HG03280 (cell line): Measurements from ENCODE around the gene PRKCZ.

Source experiments
- ATAC-seq: cut with Tn5 transposase; IDR thresholded peaks from one replicate; pipeline ENCODE4 v1.9.1; 2021; ENCODE audit warnings: mild to moderate bottlenecking, moderate library complexity; ENCODE audit not compliant: unreplicated experiment

PRKCZ gene

DNA sequence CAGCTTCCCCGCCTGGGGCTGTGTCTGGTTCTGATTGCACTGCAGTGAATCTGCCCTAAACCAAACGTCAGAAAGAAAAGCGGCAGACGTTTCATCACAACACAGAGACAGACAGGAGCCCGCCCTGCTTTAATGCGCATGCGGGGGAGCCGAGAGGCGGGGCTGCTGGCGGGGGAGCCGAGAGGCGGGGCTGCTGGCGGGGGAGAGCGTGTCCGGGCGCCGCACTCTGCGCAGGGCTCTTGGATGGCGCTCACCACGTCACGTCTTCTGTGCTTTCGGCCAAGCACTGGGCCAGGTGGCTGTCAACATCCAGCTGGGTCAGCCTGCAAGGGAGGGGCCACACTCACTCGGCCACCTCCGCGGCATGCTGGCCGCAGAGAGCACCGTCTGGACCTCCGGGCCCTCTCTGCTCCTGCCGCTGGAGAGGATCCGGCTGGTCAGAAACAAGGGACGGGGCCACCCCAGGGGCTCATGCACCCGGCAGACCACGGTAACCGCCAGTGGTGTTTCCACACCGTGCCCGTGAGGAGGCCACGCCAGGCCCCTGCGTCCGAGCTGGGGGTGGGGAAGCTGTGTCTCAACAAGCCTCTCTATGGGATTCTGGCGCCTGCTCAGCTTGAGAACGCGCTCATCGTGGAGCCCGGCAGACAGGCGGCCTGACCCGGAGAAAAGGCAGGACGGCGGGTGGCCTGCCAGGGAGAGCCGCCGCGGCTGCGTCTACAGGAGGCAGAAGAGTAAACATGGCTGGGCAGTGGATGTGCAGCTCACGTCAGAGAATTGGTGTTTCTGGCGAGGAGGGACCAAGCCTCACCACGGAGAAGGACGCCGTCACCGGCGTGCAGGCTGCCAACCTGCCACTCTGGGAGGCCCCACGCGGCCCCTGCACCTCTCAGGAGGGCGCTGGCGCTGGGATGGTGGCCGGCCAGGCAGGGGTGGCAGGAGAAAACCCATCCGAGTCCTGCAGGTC lies 139.5 kb downstream of the PRKCZ start:
- ATAC-seq = peak; percentile 84

DNA sequence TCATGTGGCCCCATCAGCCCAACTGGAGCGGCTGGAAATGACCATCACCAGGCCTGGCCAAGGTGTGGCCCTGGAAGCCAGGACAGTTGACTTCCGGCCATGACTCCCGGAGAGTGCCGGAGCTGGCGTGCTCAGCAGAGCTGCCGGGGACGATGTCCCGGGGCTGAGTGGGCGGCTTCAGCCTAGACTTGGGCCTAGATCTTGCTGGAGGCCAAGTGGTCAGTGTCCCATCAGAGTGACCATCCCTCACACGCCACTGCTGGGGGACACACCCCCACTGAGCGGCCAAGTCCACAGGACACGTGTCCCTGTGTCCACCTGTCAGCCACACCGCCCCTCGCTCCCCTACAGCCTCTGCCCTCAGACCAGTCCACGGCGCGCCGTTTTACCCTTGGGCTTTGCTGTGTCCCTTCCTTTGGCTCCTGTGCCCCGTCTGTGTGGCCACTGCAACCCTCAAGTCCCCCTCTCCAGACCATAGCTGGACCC lies 140.3 kb downstream of the PRKCZ start:
- ATAC-seq = no peak

DNA sequence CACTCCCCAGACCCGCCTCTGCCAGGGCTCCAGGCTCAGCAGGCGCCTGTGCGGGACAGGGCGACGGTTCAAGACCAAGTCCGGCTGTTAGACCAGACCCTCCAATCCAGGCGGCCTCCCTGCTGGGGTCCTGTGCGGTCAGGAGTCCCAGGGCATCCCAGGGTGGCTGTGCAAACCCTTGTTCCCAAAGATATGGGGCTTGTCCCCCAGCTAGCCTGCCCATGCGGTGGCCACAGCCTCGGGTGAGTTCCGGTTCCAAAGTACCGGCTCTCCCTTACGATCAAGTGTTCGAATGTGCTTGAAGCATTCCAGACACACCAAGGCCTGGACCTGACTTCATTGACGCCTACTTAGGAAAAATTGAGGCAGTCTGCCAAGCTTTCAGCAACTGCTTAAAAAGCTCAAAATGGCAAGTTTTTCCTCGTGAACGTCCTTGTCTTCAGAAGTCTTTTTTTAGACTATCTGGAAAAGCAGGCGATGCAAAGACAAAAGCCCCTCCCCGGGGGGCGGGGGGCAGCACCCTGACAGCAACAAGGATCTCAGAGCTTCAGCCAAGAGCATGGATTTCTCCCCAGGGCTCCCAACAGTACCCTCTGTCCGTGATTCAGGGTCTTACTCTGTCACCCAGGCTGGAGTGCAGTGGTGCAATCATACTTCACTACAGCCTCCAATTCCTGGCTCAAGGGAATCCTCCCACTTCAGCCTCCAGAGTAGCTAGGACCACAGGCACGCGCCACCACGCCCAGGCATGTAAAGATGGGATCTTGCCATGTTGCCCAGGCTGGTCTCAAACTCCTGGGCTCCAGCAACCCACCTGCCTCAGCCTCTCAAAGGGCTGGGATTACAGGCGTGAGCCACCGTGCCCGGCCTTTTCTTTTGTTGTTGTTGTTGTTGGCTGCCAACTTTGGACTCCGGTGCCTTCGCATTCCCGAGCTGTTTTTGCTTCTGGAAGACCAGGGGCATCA lies 142.1 kb downstream of the PRKCZ start:
- ATAC-seq = no peak

DNA sequence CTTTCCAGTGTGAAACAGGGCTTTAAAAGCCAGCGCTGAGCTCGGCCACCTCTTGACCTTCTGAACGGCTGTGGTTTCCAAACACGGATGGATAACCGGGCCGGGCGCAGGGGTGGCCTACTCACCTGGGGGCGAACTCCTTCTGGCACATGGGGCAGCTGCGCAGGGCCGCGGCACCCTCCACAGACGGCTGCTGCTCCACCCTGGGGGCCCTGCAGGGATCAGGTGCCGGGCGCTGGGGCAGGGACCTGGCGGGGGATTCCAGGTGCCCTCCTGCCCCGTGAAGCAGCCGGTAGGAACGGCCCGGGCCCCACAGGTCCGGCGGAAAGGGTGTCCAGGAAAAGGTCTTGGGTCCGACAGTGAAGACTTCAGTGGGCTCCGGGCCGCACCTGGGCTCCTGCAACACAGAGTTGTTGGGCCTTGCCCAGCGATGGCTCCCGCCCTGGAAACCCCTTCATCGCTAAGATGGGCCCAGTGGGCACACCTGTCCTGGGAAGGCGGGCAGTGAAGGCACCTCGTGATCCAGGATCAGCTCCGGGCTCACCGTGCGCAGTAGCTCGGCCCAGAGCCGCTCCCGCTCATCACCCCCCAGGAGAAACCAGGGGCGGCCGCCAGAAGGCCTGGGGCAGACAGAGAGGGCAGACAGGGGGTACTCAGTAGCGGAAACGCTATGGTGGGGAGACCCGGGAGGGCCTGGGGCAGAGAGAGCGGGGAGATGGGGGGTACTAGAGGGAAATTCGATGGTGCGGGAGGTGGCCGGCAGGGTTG lies 143.5 kb downstream of the PRKCZ start:
- no peak for ATAC-seq

DNA sequence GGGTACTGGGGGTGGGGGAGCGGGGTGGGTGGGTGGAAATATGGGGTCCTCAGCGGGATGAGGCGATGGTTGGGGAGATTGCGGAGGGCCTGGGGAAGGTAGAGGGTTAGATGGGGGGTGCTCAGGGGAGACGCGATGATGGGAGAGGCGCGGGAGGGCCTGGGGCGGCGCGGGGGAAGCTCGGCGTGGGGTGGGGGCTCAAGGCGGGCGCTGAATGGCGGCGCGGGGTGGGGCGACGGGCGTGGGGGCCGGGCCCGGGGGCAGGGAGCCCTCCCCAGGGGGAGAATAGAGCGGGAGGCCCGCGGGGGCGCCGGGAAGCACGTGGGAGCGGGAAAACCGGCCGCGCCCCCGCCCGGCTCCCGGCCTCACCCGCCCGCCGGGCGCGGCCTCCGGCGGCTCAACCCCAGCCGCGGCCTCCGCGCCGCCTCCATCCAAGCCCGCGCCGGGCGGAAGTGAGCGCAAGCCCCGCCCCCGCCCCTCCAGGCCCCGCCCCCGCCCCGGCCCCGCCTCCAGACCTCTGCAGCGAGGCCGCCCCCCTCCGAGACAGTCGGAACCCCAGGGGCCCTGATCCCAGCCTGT lies 144.2 kb downstream of the PRKCZ start, which contains the start of gene FAAP20:
FAAP20 (minus strand) TSS at position 454 of the 579 bp plus-strand sequence; CDS start at position 431, 23 bp downstream.
- ATAC-seq = peak; percentile 61

DNA sequence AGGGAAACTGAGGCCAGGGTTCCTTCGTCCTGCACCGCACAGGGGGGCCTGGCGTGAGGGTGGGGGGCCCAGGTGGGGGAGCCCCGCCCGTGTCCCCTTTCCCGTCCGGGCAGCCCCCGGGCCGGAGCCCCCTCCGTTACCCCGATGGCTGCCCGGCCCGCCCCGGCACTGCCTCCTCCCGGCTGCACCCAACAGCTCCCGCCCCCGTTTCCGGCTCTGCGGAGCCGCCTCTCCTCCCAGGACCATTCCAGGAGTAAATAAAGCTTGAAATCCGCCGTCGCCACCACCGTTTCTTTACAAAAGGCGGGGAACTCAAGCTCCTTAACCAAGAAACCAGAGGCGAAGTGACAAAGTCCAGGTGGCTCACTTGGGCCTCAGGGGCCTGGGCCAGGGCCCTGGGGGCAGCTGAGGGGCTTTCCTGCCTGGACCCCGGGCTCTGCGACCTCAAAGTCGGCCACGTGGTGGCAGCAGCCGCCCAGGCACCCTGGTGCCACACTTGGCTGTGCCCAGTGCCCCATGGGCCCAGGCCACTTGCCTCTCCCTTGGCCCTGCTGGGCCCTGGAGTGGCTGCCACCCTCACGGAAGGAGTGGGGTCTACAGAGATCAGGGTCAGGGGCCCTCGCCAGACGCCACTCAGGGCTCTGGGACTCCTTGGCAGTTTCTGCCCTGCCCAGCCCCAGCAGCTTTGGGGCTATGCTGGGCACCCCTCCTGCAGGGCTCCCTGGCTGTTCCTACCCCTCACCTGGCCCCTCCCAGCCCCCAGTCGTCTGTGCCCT lies 144.9 kb downstream of the PRKCZ start:
- peak; percentile 68 for ATAC-seq

DNA sequence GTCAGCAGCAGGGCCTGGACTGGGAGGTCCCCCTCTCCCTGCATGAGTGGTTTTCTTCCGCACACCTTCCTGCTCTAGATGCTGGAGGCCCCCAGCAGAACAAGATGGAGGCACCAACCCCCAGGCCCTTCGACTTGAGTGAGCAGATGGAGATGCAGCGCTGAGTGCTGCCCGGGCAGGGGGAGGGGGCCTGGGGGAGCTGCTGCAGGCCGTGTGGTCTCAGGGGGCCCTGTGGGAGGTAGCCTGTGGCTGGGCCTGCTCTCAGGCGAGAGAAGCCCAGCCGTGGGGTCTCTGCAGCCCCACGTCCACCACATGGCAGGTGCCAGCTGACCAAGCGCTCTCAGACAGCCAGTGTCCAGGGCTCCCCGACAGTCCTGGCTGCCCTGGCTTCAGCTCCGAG lies 145.6 kb downstream of the PRKCZ start:
- ATAC-seq = no peak

DNA sequence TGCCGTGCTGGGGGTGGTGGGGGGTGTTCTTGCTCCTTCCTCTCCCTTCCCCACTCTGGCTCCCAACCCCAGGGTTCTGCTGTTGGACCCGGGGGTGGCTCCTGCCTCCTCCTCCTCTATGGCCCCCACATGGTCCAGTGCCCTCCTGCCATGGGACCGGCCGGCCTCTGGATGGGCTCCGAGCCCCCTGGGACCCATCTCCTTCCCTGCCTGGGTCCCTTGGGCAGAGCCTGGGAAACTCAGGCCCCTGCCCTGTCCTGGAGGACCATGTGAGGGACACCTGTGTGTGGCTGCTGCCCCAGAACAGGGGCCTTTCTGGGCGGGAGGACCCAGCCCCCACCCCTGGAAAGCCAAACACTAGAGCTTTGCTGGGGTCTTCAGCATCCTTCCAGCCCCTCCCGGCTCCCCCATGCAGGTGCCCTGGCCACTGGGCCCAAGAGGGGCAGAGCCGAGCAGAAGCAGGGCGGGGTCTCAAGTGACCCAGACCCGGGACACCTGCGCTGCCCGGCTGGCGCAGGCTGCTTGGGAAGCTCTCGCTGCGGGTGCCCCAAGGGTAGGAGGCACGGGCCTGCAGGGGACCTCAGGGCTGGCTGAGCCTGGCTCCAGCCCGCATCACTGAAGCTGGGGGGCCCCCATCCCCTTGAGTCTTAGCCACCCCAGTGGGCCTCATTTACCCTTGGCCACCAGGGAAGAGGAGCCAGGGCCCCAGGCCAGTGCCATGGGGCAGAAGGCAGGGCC lies 146.9 kb downstream of the PRKCZ start:
- ATAC-seq = no peak

DNA sequence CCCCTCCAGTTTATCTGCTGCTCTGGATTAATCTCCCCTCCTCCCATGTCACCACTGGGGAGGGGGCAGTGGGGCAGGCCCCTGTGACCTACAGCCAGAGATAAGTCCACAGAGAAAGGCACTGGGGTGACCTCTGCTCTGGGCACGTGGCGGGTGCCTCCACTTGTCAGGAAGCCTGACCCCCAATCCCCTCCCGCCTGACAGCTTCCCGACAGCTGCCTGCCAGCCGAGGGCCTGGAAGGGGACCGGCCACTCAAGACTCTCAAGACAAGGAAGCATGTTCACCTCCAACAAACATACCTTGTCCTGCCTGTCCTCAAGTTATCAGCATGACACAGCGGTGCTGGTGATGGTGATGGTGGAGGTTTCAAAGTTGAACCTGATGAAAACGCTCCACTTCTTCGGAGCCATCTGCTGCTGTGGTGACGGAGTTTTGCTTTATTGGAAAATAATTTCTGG lies 147.5 kb downstream of the PRKCZ start:
- no peak for ATAC-seq

DNA sequence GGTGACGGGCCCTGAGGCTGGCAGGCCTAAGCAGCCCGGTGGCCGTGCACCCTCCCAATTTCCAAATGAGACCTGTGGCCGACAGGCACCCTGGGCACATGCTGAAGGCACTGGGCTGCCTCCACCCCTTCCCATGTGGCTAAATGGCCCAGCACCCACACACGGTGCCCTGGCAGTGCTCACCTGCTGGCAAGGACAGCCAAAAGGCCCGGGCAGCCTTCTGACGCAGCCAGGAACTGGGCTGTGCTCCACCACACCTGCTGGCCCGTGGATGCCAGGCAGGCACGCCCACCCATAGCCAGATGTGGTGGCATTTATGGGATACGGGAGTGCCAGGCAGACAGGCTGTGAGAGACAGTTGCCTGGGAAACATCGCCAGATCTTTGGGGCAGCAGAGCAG lies 148.4 kb downstream of the PRKCZ start:
- ATAC-seq = no peak

DNA sequence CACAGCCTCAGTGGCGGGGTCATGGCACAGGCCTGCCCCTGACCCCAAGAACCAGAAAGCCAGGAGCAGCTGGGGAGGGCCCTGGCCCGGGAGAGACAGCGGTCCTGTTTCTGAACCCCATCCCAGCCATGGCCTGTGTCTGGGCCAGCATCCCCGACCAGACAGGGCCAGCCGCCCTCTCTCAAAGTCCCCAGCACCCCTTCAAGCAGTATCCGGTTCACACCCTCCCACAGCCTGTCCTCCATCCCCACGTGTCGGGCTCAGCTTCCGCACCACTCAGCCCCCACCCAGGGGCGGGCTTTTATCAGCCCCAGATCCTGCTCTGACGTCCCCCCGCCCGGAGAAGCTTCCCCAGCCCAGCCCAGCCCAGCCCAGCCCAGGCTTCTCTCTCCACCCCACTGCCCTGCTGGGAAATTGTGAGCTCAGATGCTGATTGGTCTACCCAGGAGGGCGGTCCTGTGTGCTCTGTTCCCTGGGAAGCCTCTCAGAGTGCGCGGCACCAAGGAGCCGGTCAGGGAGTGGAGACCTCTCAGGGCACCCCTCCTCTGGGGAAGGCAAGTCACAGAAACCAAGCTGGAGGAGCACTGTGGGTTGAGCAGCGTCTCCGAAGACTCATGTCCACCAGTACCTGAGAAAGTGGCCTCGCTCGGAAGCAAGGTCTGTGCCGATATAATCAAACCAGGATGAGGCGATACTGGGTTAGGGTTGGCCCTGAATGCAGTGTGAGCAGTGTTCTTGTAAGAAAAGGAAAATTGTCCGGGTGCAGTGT lies 149.0 kb downstream of the PRKCZ start:
- ATAC-seq = no peak

DNA sequence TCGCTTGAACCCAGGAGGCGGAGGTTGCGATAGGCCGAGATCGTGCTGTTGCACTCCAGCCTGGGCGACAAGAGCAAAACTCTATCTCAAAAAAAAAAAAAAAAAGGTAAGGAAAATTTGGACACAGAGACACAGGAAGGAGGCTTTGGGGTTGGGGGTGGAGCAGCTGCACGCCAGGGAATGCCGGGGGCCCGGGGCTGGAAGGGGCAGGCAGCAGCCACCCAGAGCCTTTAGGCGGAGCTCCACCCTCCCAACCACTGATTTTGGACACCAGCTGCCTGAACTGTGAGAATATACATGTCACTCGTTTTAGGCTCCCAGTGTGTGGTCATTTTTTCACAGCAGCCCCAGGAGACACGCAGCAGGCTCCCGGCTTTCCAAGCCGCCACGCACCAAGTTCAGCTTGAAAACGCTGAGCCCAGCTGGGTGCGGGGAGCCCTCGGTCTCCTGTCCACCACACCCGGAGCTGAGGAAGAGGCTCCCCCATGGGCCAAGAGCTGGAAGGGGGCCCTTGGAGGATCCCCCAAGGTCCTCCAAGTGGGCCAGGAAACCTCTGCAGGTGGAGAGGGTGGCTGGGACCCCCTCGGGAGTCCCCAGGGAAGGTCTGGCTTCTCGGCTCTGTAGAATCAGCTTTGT lies 150.2 kb downstream of the PRKCZ start:
- ATAC-seq = no peak

DNA sequence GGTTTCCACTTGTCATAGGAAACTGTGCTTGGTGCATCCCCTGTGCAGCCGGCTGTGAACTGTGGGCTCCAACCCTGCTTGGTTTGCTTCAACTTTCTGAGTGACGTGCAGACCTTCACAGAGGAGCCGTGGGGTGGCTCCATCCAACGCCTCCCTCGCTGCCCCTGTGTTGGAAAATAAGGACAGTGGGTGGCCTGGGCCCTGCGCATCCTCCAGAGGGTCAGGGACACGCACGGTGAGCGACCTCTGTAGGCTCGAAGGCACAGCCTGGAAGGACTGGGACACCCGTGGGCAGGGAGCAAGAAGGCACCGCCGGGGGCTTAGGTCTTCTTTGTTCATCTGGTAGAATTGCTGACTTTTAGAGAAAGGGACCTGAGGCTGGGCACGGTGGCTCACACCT lies 150.9 kb downstream of the PRKCZ start:
- ATAC-seq = no peak

DNA sequence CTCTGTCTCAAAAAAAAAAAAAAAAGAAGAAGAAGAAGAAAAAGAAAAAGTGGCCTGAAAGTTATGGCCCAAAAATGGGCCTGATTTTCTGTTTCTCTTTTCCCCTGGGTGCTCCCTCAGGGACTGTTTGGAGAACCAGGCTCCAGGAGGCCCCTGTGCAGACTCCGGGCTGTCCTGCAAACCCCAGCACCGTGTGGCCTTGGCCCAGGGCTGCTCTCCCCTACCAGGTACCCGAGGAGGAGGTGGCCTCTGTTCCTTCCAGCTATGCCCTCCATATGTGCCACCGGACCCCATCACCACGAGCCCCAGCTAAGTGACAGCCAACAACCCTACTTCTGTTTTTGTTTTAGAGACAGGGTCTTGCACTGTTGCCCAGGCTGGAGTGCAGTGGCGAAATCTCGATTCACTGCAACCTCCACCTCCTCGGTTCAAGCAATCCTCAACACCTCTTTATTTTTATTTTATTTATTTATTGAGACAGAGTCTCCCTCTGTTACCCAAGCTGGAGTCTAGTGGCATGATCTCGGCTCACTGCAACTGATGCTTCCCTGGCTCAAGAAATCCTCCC lies 151.9 kb downstream of the PRKCZ start:
- ATAC-seq = no peak

DNA sequence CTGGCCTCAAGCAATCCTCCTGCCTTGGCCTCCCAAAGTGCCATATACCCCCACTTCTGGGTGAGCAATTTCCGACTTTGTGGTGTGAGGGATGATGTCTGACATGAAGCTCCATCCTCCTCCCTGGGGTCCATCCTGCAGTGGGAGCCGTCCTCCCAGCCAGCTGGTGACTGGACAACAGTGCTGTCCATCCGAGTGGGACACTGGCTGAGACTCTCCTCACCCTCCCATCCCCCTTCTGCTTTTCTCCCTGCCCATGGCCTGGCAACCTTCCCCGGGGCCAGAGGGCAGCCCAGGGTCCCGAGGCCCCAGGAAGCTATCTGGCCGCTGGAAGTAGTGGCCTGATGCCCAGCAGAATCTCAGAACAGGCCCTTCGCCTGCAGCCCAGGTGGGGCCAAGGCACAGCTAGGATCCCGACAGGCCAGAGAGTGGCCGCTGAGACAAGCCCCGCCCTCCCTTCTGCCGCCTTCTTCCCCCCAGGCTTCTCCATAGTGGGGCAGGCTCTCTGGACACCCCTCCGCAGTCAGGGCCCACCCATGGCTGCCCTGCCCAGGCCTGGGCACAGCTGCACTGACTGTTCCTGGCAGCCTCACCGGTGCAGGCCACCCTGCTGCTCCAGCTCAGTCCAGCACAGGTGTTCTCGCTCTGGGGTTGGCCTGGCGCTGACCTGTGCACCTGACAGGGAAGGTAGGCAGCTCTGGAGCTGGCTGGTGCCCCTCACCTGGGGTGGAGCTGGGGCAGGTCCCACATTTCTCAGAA lies 152.8 kb downstream of the PRKCZ start:
- ATAC-seq = no peak

DNA sequence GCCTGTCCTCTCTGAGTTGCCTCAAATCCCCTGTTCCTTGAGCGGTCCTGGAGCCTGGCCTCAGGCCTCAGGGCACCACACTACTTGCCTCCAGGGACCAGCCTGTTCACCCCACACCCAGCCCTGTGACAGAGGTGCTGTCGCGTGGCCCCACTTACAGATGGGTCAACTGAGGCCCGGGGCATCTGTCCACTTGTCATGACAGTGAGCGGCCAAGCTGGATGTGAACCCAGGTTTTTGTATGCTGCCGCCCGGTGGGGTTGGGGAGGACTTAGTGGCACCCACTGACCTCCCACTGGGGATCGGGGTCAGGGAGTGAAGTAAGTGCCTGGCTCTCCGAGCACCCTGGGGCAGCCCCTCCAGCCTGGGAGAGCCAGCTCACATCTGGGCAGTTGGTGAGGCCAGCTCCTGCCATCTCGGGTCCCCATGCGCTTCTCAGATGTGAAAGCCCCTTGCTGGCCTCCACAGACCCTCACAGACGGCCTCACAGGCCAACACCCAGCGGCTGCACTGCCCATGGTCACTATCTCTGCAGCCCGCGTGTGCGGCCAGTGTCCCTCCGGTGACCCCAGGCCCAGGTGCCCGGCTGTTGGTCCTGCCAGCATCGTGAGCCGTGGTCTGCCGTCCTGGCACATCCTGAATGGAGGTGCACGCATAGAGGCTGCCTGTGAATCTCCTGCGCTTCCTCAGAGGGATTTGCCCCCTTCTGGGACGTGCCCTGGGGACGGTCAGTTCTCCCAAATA lies 153.6 kb downstream of the PRKCZ start:
- ATAC-seq = no peak
